Central memory CD8-positive, alpha-beta T cell (primary cell): ENCODE results near the gene SMG5.

Experiments
- ATAC-seq: fragments of 150-1000 bp; cut with Tn5 transposase; replicated peaks from 2 replicates; pipeline ENCODE4 v1.10.0; 2022; ENCODE audit warnings: mild to moderate bottlenecking, moderate FRiP score, moderate number of reproducible peaks; ENCODE audit not compliant: poor library complexity, severe bottlenecking; ENCODE audit errors: extremely low read depth
- DNase-seq, 2 donors: peaks; one replicate each; pipeline ENCODE4 v3.0.0; 2021; ENCODE audit warnings: low spot score in 2 of 2
- H3K27ac Mint-ChIP-seq: one replicate; pipeline ENCODE4 v1.8.0; 2022; ENCODE audit warnings: low read depth, mild to moderate bottlenecking, moderate library complexity, mixed read lengths
- H3K27me3 Mint-ChIP-seq: one replicate; pipeline ENCODE4 v1.8.0; 2022; ENCODE audit warnings: mixed read lengths
- H3K36me3 Mint-ChIP-seq: one replicate; pipeline ENCODE4 v1.8.0; 2022; ENCODE audit warnings: mild to moderate bottlenecking, moderate library complexity, mixed read lengths; ENCODE audit not compliant: insufficient read depth
- H3K4me1 Mint-ChIP-seq: one replicate; pipeline ENCODE4 v1.8.0; 2022; ENCODE audit warnings: mixed read lengths
- H3K4me3 Mint-ChIP-seq: one replicate; pipeline ENCODE4 v1.8.0; 2022; ENCODE audit warnings: mild to moderate bottlenecking, moderate library complexity, mixed read lengths
- H3K9me3 Mint-ChIP-seq: one replicate; pipeline ENCODE4 v1.8.0; 2022; ENCODE audit warnings: mixed read lengths

The SMG5 gene

DNA sequence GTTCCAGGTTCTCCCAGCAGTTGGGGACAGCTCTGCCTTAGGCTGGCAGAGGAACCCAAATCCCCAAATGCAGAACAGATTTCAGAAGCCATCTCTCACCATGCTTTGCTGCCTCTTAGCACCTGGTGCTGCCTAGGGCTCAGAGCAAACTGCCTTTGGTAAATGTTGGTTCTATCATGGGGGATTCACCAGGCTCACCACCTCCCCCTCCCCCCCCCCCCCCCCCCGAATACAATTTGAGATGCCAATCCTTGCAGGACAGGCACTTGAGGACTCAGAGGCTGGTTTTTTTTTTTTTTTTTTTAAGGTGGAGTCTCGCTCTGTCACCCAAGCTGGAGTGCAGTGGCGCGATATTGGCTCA lies 34.3 kb downstream of the SMG5 start:
- H3K4me1 Mint-ChIP-seq = peaks cover 15% of the 10 kb centered on the region
- no peak overlapping the region for H3K4me3 Mint-ChIP-seq
- H3K36me3 Mint-ChIP-seq = peaks cover 21% of the 10 kb centered on the region
- ATAC-seq = no peak
- DNase-seq = no peak
- H3K27me3 Mint-ChIP-seq = no peaks in the 10 kb centered on the region
- H3K27ac Mint-ChIP-seq = peak overlapping the region; percentile 44
- H3K9me3 Mint-ChIP-seq = no peaks in the 10 kb centered on the region

DNA sequence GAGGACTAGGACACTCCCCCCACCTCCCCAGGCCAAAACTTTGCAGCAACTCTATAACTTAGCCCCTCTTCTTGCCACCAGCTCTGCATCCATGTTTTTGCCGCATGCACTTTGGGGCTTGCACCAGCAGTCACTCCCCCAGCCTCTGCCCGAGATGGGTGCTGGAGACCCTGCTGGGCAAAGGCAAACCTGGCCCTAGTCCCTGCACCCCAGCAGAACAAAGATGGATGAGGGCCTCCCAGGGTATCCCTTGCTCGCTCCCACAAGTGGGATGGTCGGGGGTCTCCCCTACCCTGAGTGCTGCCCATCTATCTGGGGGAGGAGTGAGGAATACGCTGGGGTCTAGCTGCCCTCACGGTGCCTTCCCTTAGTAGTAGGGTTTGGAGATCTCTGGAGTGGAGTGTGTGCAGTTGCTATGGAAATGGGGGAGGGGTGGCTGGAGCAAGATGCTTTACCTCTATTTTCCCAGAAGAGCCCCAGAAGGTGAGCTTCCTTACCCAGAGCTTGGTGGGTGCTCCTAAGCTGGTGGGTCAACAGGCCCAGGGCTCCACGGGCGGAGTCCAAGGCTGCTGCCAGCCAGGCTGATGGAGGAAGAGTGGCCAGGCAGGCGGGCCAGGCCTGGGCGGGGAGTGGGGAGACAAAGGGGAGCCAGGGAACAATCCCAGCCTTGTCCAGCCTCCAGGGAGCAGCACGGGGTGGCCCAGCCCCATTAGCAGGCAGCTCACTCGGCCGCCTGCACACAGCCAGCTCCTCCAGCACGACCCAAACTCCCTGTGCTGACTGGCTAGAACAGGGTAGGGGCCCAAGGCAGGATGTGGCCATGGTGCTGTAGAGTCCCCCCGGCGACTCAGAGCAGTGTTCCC lies 34.9 kb downstream of the SMG5 start, which contains the start of gene PAQR6:
Gene PAQR6, minus strand, starts transcription at position 597 of the 863 bp plus-strand sequence. CDS start 1,325 bp downstream, outside the sequence.
- no peak for ATAC-seq
- Mint-ChIP-seq H3K27me3 (no peaks in the 10 kb centered on the region), H3K4me3 (peak within 1 kb of the TSS; percentile 36), H3K4me1 (peaks cover 15% of the 10 kb centered on the region), H3K36me3 (peaks cover 19% of the 10 kb centered on the region), H3K27ac (peak within 1 kb of the TSS; percentile 44), H3K9me3 (no peaks in the 10 kb centered on the region)
- DNase-seq = no peak

DNA sequence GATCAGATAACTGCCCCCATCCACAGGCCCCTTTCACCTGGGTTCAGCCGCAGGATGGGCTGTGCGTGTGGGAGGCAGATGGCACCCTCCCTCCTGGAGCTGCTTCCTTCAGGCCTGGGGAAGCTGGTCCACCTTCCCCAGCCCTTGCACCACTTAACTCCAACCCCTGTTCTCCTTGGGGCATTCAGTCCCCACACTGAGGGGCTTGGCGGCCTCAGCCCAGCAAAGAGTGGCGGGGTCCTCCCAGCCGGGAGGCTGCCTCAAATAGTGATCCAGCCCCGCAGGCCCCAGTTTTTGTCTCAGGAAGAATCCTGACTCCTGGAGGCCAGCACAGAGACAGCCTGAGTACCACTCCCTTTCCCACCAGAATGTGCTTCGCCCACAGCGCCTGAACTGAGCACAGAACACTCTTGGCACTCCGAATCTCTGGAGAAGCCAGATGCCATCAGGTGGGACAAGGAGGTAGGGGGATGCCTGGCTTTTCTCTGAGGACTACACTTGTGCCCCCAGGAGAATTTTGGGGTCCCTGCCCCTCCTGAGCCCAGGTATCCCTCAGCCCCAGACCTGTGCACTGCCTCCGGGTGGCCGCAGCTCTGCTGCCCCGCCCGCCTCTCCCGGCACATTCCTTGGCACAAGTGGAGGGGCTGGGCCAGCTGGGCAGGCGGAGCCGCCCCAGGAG lies 35.7 kb downstream of the SMG5 start:
- H3K9me3 Mint-ChIP-seq = no peaks in the 10 kb centered on the region
- ATAC-seq = no peak
- no peak overlapping the region for H3K27ac Mint-ChIP-seq
- H3K4me3 Mint-ChIP-seq = peak overlapping the region; percentile 36
- no peak for DNase-seq
- H3K4me1 Mint-ChIP-seq = peaks cover 15% of the 10 kb centered on the region
- H3K27me3 Mint-ChIP-seq = no peaks in the 10 kb centered on the region
- H3K36me3 Mint-ChIP-seq = peaks cover 18% of the 10 kb centered on the region

DNA sequence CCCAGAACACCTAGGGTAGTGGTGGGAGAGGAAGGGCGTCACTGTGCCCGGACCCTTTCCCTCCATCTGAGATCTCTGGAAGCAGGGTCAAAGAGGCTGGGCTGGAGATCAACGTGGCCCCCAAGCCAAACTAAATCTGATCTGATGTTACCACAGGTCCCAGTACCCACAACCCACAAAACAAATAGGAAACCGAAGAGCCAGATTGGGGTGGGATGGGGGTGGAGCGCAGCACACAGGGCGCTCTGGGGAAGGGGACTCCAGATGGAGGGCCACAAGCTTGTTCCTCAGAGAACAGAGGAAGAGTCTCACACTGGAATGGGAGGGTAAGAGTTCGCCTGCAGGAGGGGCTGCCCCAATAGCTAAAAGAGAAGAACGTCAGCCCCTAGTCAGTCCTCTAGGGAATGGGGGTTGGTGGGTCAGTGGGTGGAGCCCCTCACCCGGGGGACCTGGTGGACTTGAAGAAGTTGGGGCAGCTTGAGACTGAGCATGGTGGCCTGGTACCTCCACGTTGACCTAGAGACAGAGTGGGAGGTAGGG lies 36.3 kb downstream of the SMG5 start:
- DNase-seq (no peak), ATAC-seq (no peak)
- Mint-ChIP-seq H3K4me1 (peaks cover 15% of the 10 kb centered on the region), H3K27me3 (no peaks in the 10 kb centered on the region), H3K4me3 (peak overlapping the region; percentile 86), H3K27ac (peak overlapping the region; percentile 82), H3K36me3 (peaks cover 20% of the 10 kb centered on the region), H3K9me3 (no peaks in the 10 kb centered on the region)

DNA sequence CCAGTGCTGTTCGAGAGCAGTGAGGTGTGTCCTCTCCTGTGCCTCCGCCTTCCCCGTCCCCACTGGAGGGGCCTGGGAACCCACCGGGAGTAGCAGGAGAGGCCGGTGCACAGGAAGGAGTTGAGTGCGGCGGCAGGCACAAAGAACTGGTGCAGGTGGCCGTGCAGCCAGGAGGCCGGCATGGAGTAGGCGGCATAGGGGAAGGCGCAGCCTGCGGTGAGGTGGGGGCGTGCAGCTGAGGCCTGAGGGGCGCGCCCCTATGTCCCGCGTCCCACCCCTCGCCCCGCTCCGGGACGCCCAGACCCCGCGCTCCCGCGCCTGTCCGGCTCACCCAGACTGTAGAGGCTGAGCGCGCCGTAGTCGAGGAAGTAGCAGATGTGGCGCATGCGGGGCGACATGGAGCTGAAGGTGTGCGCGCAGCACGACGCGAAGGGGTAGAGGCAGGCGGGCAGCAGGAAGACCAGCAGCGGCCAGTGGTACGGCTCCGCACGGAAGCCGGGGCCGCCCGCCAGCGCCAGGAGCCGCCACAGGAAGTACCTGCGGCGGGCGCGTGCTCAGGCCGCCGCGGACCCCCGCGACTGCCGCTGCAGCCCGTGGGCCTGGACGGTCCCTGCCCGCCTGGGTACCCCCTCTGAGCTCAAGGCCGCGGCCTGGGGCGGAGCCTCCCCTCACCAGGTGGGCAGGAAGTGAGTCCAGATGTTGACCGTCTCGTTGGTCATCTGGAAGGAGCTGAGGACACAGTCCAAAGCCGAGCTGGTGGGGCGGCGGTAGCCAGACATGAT lies 37.0 kb downstream of the SMG5 start:
- H3K4me3 Mint-ChIP-seq = peak overlapping the region; percentile 86
- H3K36me3 Mint-ChIP-seq = peaks cover 22% of the 10 kb centered on the region
- H3K4me1 Mint-ChIP-seq = peaks cover 15% of the 10 kb centered on the region
- peak overlapping the region; percentile 82 for H3K27ac Mint-ChIP-seq
- DNase-seq (no peak), ATAC-seq (peak; percentile 74)
- H3K27me3 Mint-ChIP-seq = no peaks in the 10 kb centered on the region
- H3K9me3 Mint-ChIP-seq = no peaks in the 10 kb centered on the region

DNA sequence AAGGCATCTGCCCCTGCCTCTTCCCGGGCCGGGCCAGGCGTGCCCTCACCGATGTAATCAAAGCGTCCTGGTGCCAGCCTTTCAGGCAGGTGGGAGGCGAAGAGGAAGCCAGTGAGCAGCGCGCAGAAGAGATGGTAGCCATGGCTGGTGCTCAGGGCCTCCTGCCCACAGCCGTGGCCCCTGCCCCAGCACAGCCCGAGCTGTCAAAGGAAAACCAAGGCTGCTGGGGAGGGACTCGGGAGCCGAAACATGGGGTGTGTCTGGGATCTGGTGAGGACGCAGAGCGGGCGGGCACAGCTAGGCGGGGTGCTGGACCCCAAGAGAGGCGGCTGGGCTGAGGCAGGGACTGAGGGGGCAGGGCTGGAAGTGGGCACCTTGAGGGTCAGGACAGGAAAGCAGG lies 37.9 kb downstream of the SMG5 start:
- Mint-ChIP-seq H3K27ac (peak overlapping the region; percentile 82), H3K4me1 (peaks cover 15% of the 10 kb centered on the region), H3K27me3 (no peaks in the 10 kb centered on the region), H3K36me3 (peaks cover 18% of the 10 kb centered on the region), H3K9me3 (no peaks in the 10 kb centered on the region), H3K4me3 (peak overlapping the region; percentile 86)
- DNase-seq = no peak
- ATAC-seq = no peak

DNA sequence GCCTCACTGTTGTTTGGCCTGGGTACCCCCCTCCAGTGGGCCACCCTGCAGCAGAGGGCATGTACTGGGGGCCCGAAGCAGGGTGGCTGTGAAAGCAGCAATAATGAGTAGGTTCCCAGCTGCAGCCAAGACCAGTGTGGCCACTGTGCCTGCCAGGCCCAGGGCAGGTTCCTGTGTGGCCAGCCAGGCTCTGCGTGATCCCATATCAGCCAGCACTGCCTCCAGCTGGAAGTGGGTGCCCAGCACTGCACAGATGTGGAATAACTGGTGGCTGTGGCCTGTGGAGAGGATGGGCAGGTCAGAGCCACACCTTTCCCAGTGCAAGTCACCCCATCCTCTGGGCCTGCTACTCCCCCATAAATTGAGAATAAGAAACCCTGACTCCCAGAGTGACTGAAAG lies 38.5 kb downstream of the SMG5 start:
- DNase-seq = no peak
- no peak for ATAC-seq
- H3K27me3 Mint-ChIP-seq = no peaks in the 10 kb centered on the region
- H3K4me1 Mint-ChIP-seq = peaks cover 15% of the 10 kb centered on the region
- peaks cover 20% of the 10 kb centered on the region for H3K36me3 Mint-ChIP-seq
- H3K9me3 Mint-ChIP-seq = no peaks in the 10 kb centered on the region
- H3K27ac Mint-ChIP-seq = no peak overlapping the region
- peak overlapping the region; percentile 86 for H3K4me3 Mint-ChIP-seq

DNA sequence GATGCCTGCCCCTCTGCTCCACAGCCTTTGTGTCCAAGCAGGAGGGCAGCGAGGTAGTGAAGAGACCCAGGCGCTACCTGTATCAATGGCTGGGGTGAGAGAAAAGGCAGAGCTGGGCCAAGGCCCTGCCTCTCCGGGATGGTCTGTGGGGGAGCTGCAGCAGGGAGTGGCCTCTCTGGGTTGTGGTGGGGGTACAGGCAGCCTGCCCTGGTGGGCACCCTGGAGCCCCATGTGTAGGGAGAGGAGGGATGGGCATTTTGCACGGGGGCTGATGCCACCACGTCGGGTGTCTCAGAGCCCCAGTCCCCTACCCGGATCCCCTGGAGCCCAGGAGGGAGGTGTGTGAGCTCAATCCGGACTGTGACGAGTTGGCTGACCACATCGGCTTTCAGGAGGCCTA lies 39.9 kb downstream of the SMG5 start:
- H3K27ac Mint-ChIP-seq = no peak overlapping the region
- peaks cover 23% of the 10 kb centered on the region for H3K36me3 Mint-ChIP-seq
- DNase-seq (no peak), ATAC-seq (no peak)
- H3K4me1 Mint-ChIP-seq = peaks cover 15% of the 10 kb centered on the region
- no peaks in the 10 kb centered on the region for H3K27me3 Mint-ChIP-seq
- no peak overlapping the region for H3K4me3 Mint-ChIP-seq
- H3K9me3 Mint-ChIP-seq = no peaks in the 10 kb centered on the region

DNA sequence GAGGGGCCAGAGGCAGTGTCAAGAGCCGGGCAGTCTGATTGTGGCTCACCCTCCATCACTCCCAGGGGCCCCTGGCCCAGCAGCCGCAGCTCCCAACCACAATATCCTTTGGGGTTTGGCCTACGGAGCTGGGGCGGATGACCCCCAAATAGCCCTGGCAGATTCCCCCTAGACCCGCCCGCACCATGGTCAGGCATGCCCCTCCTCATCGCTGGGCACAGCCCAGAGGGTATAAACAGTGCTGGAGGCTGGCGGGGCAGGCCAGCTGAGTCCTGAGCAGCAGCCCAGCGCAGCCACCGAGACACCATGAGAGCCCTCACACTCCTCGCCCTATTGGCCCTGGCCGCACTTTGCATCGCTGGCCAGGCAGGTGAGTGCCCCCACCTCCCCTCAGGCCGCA lies 40.7 kb downstream of the SMG5 start, which contains the start of gene BGLAP:
Gene BGLAP, plus strand, starts transcription at position 259 of the 400 bp plus-strand sequence. Its CDS starts 48 bp downstream, at position 307.
- Mint-ChIP-seq H3K27me3 (no peaks in the 10 kb centered on the region), H3K36me3 (peaks cover 26% of the 10 kb centered on the region), H3K4me1 (peaks cover 15% of the 10 kb centered on the region), H3K27ac (no peak within 1 kb of the TSS), H3K4me3 (no peak within 1 kb of the TSS), H3K9me3 (no peaks in the 10 kb centered on the region)
- ATAC-seq (no peak), DNase-seq (no peak)

DNA sequence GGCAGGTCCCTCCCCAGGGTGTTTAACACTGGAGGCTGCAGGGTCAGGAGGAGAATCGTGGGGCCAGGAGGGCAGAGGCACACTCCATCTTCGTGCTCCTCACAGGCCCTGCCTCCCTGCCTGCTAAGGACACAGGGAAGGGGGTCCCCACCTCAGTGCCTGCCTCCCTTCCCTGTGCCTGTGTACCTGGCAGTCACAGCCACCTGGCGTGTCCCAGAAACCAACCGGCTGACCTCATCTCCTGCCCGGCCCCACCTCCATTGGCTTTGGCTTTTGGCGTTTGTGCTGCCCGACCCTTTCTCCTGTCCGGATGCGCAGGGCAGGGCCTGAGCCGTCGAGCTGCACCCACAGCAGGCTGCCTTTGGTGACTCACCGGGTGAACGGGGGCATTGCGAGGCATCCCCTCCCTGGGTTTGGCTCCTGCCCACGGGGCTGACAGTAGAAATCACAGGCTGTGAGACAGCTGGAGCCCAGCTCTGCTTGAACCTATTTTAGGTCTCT lies 41.3 kb downstream of the SMG5 start:
- Mint-ChIP-seq H3K36me3 (peaks cover 28% of the 10 kb centered on the region), H3K4me1 (peaks cover 15% of the 10 kb centered on the region), H3K9me3 (no peaks in the 10 kb centered on the region), H3K4me3 (no peak overlapping the region), H3K27ac (no peak overlapping the region), H3K27me3 (no peaks in the 10 kb centered on the region)
- ATAC-seq (no peak), DNase-seq (no peak)

DNA sequence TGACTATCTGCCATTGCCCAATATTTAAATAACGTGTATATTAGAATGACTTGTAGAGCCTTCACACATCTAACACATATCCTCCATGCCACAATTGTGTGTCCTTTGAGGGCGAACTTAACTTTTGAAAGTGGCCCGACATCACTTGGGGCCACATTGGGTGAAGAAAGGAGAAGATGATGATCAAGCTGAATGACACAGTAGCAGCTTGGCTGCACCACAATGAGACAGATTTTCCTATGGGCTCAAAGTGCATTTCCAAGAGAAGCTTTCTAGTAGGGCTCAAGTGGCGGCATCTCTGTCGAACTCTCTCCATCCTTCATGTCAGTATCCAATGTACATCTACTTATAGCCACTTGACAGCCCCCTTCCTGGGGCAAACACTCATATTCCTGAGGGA lies 44.4 kb downstream of the SMG5 start:
- peaks cover 41% of the 10 kb centered on the region for H3K36me3 Mint-ChIP-seq

DNA sequence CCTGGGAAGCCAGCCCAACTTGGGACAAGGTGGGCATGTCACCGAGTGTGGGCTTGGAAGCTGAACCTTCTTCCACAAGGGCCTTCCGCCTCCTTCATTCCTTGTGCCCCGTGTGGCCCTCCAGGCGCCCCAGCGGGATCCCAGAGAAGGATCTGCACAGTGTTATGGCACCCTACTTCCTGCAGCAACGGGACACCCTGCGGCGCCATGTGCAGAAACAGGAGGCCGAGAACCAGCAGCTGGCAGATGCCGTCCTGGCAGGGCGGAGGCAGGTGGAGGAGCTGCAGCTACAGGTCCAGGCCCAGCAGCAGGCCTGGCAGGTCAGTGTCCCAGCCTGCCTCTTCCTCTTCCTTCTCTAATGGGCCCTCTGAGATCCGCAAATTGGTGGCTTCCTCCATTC lies 46.5 kb downstream of the SMG5 start:
- Mint-ChIP-seq H3K27ac (no peak overlapping the region), H3K36me3 (peaks cover 40% of the 10 kb centered on the region), H3K9me3 (no peaks in the 10 kb centered on the region), H3K4me3 (no peak overlapping the region), H3K27me3 (no peaks in the 10 kb centered on the region), H3K4me1 (no peaks in the 10 kb centered on the region)
- DNase-seq (no peak), ATAC-seq (no peak)

More for the DNA sequence above, 44.4 kb downstream of the SMG5 start:
- H3K9me3 Mint-ChIP-seq = no peaks in the 10 kb centered on the region
- no peak overlapping the region for H3K27ac Mint-ChIP-seq
- H3K4me3 Mint-ChIP-seq = no peak overlapping the region
- DNase-seq (no peak), ATAC-seq (no peak)
- H3K4me1 Mint-ChIP-seq = no peaks in the 10 kb centered on the region
- H3K27me3 Mint-ChIP-seq = no peaks in the 10 kb centered on the region
